Measurements from ENCODE around the gene EFR3B. TPM values are rescaled to one million over a fixed set of nuclear protein-coding genes. Genes with fewer than 3 reads are reported as not detected.

The EFR3B gene
- total and polyA plus RNA-seq, 2 of the 13 experiments (the other 11 are each of a cell fraction or from before 2014, with no cell fraction given): 0.42 TPM

GRCh38 chr2:25184254-25184653 is 142.4 kb downstream of the EFR3B start:
- H3K4me2 ChIP-seq (ENCODE audit: low read depth, low read length): no peak overlapping the region
- in situ Hi-C loops (cut with HindIII; ENCODE audit: extremely low pct_ligation_motif_present, low pct_unique_long_range_greater_than_20kb) (no loop called here), intact Hi-C loops (cut with micrococcal nuclease; ENCODE audit: unreplicated experiment) (no loop called here)
- 37% methylated on average over 5 of the region's 5 CpGs for WGBS (ENCODE audit: low lambda C conversion rate)
- no peak overlapping the region for H3K9ac ChIP-seq (ENCODE audit: insufficient read depth, low read depth, low read length)
- no peak overlapping the region for H3K4me3 ChIP-seq (replicated peaks in 1 of 3; ENCODE audit: insufficient read depth in 1 of 3, low read depth in 2 of 3, low read length in 3 of 3)
- H3K36me3 ChIP-seq (replicated peaks in 1 of 2; ENCODE audit: control insufficient read depth in 1 of 2, insufficient read depth in 2 of 2, low read length in 2 of 2): no peaks in the 10 kb centered on the region
- no peak overlapping the region for H3K27ac ChIP-seq (ENCODE audit: extremely low read length, insufficient read depth, low read length)
- CTCF ChIA-PET (ENCODE audit: low intra/inter-chr PET ratio, low total read pairs): no interaction called here
- H2AFZ ChIP-seq (ENCODE audit: low read length): no peak overlapping the region
- DNase-seq (ENCODE audit: low spot score): no peak
- BruUV-seq (replicated peaks): no TSS peak
- peak; percentile 40; the same call in 2 of the 3 replicates for ATAC-seq
- POLR2A ChIA-PET: no interaction called here
- no peaks in the 10 kb centered on the region for H3K79me2 ChIP-seq (ENCODE audit: insufficient read depth, low read length)
- peaks cover 7% of the 10 kb centered on the region; the same call in 1 of the 2 replicates for H3K9me3 ChIP-seq (ENCODE audit: low read length)
- H3K4me1 ChIP-seq (ENCODE audit: insufficient read depth, low read length): no peaks in the 10 kb centered on the region
- no peak for FAIRE-seq
- H3K27me3 ChIP-seq (ENCODE audit: control insufficient read depth in 1 of 2, insufficient read depth in 2 of 2, low read length in 2 of 2): peaks cover 1 to 11% of the 10 kb centered on the region in 2 experiments; a peak in 3 of 5 replicates
- H4K20me1 ChIP-seq (ENCODE audit: insufficient read depth, low read length): no peaks in the 10 kb centered on the region
- TF ChIP-seq ZNF3 (CRISPR knock-in tag; IDR thresholded peaks at IDR 0.05) (no peak), MNT (IDR thresholded peaks at IDR 0.05) (0 out of 2 replicates have a peak, but pooled peaks have one; percentile 17)

- in situ Hi-C loops (cut with HindIII; ENCODE audit: extremely low pct_ligation_motif_present, low pct_unique_long_range_greater_than_20kb): no loop called here
- Histone ChIP-seq H3K9ac (ENCODE audit: insufficient read depth, low read depth, low read length) (no peak overlapping the region), H3K4me2 (ENCODE audit: low read depth, low read length) (no peak overlapping the region), H3K36me3 (replicated peaks in 1 of 2; ENCODE audit: control insufficient read depth in 1 of 2, insufficient read depth in 2 of 2, low read length in 2 of 2) (no peaks in the 10 kb centered on the region), H3K79me2 (ENCODE audit: insufficient read depth, low read length) (no peaks in the 10 kb centered on the region), H3K27ac (ENCODE audit: extremely low read length, insufficient read depth, low read length) (no peak overlapping the region), H3K27me3 (ENCODE audit: control insufficient read depth in 1 of 2, insufficient read depth in 2 of 2, low read length in 2 of 2) (peaks cover 0 to 6% of the 10 kb centered on the region in 2 experiments; a peak in 3 of 5 replicates), H4K20me1 (ENCODE audit: insufficient read depth, low read length) (no peaks in the 10 kb centered on the region), H2AFZ (ENCODE audit: low read length) (no peak overlapping the region), H3K4me3 (replicated peaks in 1 of 3; ENCODE audit: insufficient read depth in 1 of 3, low read depth in 2 of 3, low read length in 3 of 3) (no peak overlapping the region), H3K9me3 (ENCODE audit: low read length) (no peaks in the 10 kb centered on the region), H3K4me1 (ENCODE audit: insufficient read depth, low read length) (no peaks in the 10 kb centered on the region)
- intact Hi-C loops (cut with micrococcal nuclease; ENCODE audit: unreplicated experiment): no loop called here
- TF ChIP-seq MNT (IDR thresholded peaks at IDR 0.05): peak; percentile 98
- TF ChIP-seq CENPX (CRISPR knock-in tag; IDR thresholded peaks at IDR 0.05): no peak
- no TSS peak for BruUV-seq (replicated peaks)
- 18% methylated on average over 11 of the region's 11 CpGs for WGBS (ENCODE audit: low lambda C conversion rate)
- FAIRE-seq (no peak), DNase-seq (ENCODE audit: low spot score) (no peak), ATAC-seq (peak; percentile 41; the same call in 2 of the 3 replicates)
- CTCF ChIA-PET (ENCODE audit: low intra/inter-chr PET ratio, low total read pairs): no interaction called here
- POLR2A ChIA-PET: no interaction called here
These were observed 146.0 kb downstream of the EFR3B start for GRCh38 chr2:25187729-25188350.
